Mesothelial cell of epicardium (in vitro differentiated cells): Measurements from ENCODE around the gene FBXO48. TPM values are rescaled to one million over a fixed set of nuclear protein-coding genes. Genes with fewer than 3 reads are reported as not detected.

Experiments used
- DNase-seq, 2 experiments: peaks; one replicate each; pipeline ENCODE4 v3.0.0; 2021; ENCODE audit warnings: low spot score in 2 of 2; ENCODE audit not compliant: unreplicated experiment in 2 of 2
- H3K27ac Mint-ChIP-seq: 2 replicates; pipeline ENCODE4 v1.8.0; 2021; ENCODE audit warnings: mixed read lengths
- H3K27me3 Mint-ChIP-seq: 2 replicates; pipeline ENCODE4 v1.8.0; 2021; ENCODE audit warnings: low read depth, mixed read lengths
- H3K36me3 Mint-ChIP-seq: 2 replicates; pipeline ENCODE4 v1.8.0; 2021; ENCODE audit warnings: mixed read lengths
- H3K4me1 Mint-ChIP-seq: 2 replicates; pipeline ENCODE4 v1.8.0; 2021; ENCODE audit warnings: mixed read lengths
- H3K4me3 Mint-ChIP-seq: 2 replicates; pipeline ENCODE4 v1.8.0; 2021; ENCODE audit warnings: mild to moderate bottlenecking, moderate library complexity, mixed read lengths
- H3K9me3 Mint-ChIP-seq: 2 replicates; pipeline ENCODE4 v1.8.0; 2021; ENCODE audit warnings: mixed read lengths
- CTCF ChIP-seq: fragments of 200-600 bp; sonication (generic); IDR thresholded peaks from one replicate; pipeline ENCODE4 v1.5.0; 2021; ENCODE audit warnings: antibody characterized with exemption; ENCODE audit not compliant: unreplicated experiment
- total RNA-seq: library from RNA; stranded (reverse); gene quantifications from 3 replicates; pipeline ENCODE4 v1.2.1, GENCODE V29; 2021

The FBXO48 gene
- total RNA-seq, 1 donor from 2014 or later = 0.72 TPM

- DNase-seq = no peak
- no peak overlapping the region for H3K4me3 Mint-ChIP-seq
- no peaks in the 10 kb centered on the region for H3K9me3 Mint-ChIP-seq
- no peaks in the 10 kb centered on the region for H3K36me3 Mint-ChIP-seq
- no peak for TF ChIP-seq CTCF
- peaks cover 12% of the 10 kb centered on the region for H3K27me3 Mint-ChIP-seq
- no peak overlapping the region for H3K27ac Mint-ChIP-seq
- no peaks in the 10 kb centered on the region for H3K4me1 Mint-ChIP-seq
Observed at GRCh38 chr2:68414452-68414851, 52.6 kb downstream of the FBXO48 start.

GRCh38 chr2:68413466-68413865 is 53.6 kb downstream of the FBXO48 start:
- H3K36me3 Mint-ChIP-seq = no peaks in the 10 kb centered on the region
- H3K4me3 Mint-ChIP-seq = no peak overlapping the region
- no peak for TF ChIP-seq CTCF
- H3K27me3 Mint-ChIP-seq = peaks cover 18% of the 10 kb centered on the region
- peaks cover 4% of the 10 kb centered on the region for H3K9me3 Mint-ChIP-seq
- DNase-seq = no peak
- no peak overlapping the region for H3K27ac Mint-ChIP-seq
- no peaks in the 10 kb centered on the region for H3K4me1 Mint-ChIP-seq

GRCh38 chr2:68412127-68412819 is 54.8 kb downstream of the FBXO48 start:
- no peak for TF ChIP-seq CTCF
- no peak overlapping the region for H3K4me3 Mint-ChIP-seq
- no peak for DNase-seq

DNA sequence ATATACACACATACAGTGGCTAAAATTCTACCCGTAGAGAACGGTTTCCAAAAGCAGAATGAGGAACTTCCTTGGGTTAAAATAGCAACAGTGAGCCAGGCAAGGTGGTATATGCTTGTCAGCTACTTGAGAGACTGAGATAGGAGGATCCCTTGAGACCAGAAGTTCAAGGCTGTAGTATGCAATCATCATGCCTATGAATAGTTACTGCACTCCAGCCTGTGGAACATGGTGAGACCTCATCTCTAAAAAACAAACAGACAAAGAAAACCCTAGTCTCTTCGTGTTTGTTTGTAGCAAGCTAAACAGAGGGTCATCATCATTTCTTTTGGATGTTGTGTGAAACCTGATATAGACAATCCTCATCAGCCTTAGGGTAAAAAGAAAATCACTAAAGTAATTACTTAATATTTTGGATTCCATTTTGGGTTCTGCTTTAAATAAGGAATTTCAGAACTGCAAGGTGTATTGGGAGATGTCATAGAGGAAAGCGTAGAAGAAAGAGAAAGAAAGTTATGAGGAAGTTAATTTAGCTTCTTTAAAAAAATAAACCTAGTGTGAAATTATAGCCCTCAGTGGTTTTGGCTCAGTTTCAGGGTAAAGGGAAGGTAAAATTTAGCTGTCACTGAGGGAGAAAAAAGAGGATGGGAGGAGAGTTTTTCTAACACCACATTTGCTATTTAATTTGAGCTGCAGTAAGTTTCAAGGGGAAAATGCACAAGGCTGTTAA is 55.5 kb downstream of the FBXO48 start:
- no peaks in the 10 kb centered on the region for H3K36me3 Mint-ChIP-seq
- H3K27me3 Mint-ChIP-seq = peaks cover 35% of the 10 kb centered on the region
- no peak for DNase-seq
- TF ChIP-seq CTCF = no peak
- H3K9me3 Mint-ChIP-seq = peaks cover 20% of the 10 kb centered on the region
- no peak overlapping the region for H3K27ac Mint-ChIP-seq
- no peaks in the 10 kb centered on the region for H3K4me1 Mint-ChIP-seq
- H3K4me3 Mint-ChIP-seq = no peak overlapping the region

More at GRCh38 chr2:68412127-68412819, 54.8 kb downstream of the FBXO48 start:
- Mint-ChIP-seq H3K9me3 (peaks cover 14% of the 10 kb centered on the region), H3K4me1 (no peaks in the 10 kb centered on the region), H3K27ac (no peak overlapping the region), H3K36me3 (no peaks in the 10 kb centered on the region), H3K27me3 (peaks cover 28% of the 10 kb centered on the region)

Other genes with a start within 250 kb of the FBXO48 start
- 58.2 to 64.6 TPM (median 62.8 TPM) in 3 replicates for gene PPP3R1, start 214.8 kb downstream of the FBXO48 start, total RNA-seq
- gene CNRIP1, start 147.3 kb downstream of the FBXO48 start, total RNA-seq = 4.9 to 5.6 TPM (median 5.2 TPM) in 3 replicates
- gene PLEK, start 102.0 kb downstream of the FBXO48 start, total RNA-seq = not detected in 3 replicates
- 6.5 to 6.7 TPM (median 6.7 TPM) in 3 replicates for gene APLF, start 291 bp upstream of the FBXO48 start, total RNA-seq
- 0.09 to 0.14 TPM (median 0.11 TPM) in 3 replicates for gene PROKR1, start 176.3 kb upstream of the FBXO48 start, total RNA-seq